Glomerular visceral epithelial cell (primary cell): ENCODE results near the gene TRPM2.

Source experiments
- DNase-seq: peaks from one replicate; pipeline ENCODE4 v3.0.0-alpha.2; 2016; ENCODE audit errors: extremely low spot score

TRPM2 gene

GRCh38 chr21:44322621-44323325 lies 30.6 kb upstream of the TRPM2 start:
- DNase-seq = no peak

GRCh38 chr21:44323591-44323990 lies 29.8 kb upstream of the TRPM2 start:
- no peak for DNase-seq

- no peak for DNase-seq
These were observed 29.1 kb upstream of the TRPM2 start for GRCh38 chr21:44324106-44324853.

GRCh38 chr21:44324854-44325107 lies 28.6 kb upstream of the TRPM2 start:
- DNase-seq = no peak

- DNase-seq = no peak
These were observed 27.8 kb upstream of the TRPM2 start for GRCh38 chr21:44325386-44326271.

- DNase-seq = no peak
These were observed 27.2 kb upstream of the TRPM2 start for GRCh38 chr21:44326272-44326647.

GRCh38 chr21:44326716-44327602 lies 26.5 kb upstream of the TRPM2 start:
- DNase-seq = no peak

- no peak for DNase-seq
These were observed 25.8 kb upstream of the TRPM2 start for GRCh38 chr21:44327603-44327974.

GRCh38 chr21:44328242-44328895 lies 25.1 kb upstream of the TRPM2 start:
- DNase-seq = no peak

GRCh38 chr21:44329086-44329889 lies 24.1 kb upstream of the TRPM2 start:
- peak; percentile 39 for DNase-seq

- DNase-seq = no peak
These were observed 23.3 kb upstream of the TRPM2 start for GRCh38 chr21:44329971-44330681.

- DNase-seq = no peak
These were observed 22.7 kb upstream of the TRPM2 start for GRCh38 chr21:44330698-44331097.

GRCh38 chr21:44331209-44331608 lies 22.2 kb upstream of the TRPM2 start:
- no peak for DNase-seq

GRCh38 chr21:44331650-44332307 lies 21.6 kb upstream of the TRPM2 start:
- DNase-seq = no peak

GRCh38 chr21:44332383-44332782 lies 21.0 kb upstream of the TRPM2 start:
- DNase-seq = no peak

GRCh38 chr21:44332965-44333364 lies 20.5 kb upstream of the TRPM2 start:
- DNase-seq = no peak

GRCh38 chr21:44333509-44334328 lies 19.7 kb upstream of the TRPM2 start:
- DNase-seq = no peak

GRCh38 chr21:44334329-44335030 lies 18.9 kb upstream of the TRPM2 start:
- no peak for DNase-seq
